LNCAP (cell line): ENCODE results near the gene CFAP157.

Source experiments
- TF ChIP-seq, protein P1 (sequence below): fragments of 450-650 bp; IDR thresholded peaks from 2 replicates; pipeline ENCODE4 v1.5.1; 2017; ENCODE audit warnings: mild to moderate bottlenecking

Gene CFAP157

DNA sequence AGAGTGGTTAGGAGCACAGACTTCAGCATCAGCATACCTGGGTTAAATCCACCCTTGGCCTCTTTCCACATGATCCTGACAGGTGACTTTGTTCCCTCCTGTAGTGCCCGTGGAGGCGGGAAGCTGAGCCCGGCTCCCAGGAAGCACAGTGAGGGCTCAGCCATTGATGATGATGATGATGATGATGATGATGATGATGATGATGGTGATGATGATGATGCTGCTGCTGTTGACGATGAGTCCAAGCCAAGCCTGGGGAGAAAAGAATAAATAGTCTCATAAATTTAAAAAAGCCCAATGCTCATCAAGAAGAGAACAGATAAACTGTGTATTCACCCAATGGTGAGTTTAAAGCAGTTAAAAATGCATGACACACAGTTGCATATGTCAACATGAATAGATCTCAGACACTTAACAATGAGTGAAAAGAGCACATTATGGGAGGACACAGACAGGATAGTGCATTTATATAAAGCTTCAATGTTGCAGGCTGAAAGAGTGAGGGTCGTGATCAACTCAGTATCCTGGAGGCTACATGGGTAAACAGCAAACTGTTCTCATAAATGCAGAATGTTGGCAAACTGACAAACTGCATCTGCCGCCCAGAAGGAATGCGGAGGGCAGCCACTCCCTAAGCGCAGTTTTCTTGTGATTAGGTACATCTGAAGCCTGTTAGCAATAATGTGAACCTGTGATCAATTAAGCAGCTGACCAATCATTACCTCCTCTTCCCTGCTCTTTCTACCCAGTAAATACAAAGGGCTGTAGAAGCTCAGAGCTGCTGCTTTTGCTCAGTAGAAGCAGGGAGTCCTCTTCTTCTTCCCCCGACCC, 11.7 kb upstream of the CFAP157 start:
- TF ChIP-seq, protein P1, sequence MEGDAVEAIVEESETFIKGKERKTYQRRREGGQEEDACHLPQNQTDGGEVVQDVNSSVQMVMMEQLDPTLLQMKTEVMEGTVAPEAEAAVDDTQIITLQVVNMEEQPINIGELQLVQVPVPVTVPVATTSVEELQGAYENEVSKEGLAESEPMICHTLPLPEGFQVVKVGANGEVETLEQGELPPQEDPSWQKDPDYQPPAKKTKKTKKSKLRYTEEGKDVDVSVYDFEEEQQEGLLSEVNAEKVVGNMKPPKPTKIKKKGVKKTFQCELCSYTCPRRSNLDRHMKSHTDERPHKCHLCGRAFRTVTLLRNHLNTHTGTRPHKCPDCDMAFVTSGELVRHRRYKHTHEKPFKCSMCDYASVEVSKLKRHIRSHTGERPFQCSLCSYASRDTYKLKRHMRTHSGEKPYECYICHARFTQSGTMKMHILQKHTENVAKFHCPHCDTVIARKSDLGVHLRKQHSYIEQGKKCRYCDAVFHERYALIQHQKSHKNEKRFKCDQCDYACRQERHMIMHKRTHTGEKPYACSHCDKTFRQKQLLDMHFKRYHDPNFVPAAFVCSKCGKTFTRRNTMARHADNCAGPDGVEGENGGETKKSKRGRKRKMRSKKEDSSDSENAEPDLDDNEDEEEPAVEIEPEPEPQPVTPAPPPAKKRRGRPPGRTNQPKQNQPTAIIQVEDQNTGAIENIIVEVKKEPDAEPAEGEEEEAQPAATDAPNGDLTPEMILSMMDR: no peak

DNA sequence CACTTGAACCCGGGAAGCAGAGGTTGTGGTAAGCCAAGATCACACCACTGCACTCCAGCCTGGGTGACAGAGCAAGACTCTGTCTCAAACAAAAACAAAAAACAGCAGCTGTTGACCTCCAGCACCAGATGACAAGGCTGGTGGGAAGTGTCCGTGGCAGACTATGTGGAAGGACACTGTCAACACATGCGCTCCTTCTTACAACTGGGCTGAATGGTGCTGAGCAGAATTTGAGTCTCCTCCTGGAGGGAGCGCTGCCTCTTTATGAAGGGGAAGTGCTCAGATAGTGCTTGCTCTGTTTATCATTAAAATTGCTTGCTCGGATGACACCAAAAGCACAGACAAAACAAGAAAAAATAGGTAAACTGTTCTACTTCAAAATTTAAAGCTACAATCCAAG, 9.2 kb upstream of the CFAP157 start:
- TF ChIP-seq, protein P1: no peak

DNA sequence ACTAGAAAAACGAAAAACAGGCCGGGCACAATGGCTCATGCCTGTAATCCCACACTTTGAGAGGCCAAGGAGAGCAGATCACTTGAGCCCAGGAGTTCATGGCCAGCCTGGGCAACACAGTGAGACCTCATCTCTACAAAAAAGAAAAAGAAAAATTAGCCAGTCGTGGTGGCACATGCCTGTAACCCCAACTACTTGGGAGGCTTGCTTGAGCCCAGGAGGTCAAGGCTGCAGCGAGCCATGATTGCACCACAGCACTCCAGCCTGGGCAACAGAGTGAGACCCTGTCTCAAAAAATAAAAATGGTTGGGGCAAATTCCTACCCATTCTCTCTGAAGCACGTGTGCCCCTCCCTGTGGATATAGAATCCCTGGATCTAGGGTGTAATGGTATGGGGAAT, 8.4 kb upstream of the CFAP157 start:
- TF ChIP-seq, protein P1: no peak

DNA sequence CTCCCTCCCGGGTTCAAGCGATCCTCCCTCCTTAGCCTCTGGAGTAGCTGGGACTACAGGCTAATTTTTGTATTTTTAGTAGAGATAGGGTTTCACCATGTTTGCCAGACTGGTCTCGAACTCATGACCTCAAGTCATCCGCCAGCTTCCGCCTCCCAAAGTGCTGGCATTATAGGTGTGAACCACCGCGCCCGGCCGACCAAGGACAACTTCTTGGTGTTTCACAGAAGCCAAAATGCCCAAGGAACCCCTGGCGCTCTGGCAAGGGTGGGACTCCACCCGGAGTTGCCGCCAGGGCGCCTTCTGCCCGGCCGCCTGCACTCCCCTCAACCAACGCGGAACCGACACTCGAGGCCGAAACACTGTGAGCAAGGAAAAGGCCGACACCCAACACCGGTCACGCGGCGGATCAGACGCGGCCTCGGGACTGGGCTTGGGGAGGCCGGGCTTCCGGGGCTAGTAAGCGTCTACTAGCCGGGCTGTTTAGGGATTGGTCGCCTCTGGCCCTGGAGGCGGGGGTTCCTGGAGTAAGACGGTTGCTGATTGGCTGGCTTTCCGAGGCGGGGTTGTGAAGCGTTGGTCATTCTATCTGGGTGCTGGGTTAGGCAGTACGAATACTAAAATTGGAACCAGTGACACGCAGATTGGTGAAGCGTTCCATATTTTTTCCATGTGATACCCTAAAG, 7.7 kb upstream of the CFAP157 start:
- TF ChIP-seq, protein P1: no peak

DNA sequence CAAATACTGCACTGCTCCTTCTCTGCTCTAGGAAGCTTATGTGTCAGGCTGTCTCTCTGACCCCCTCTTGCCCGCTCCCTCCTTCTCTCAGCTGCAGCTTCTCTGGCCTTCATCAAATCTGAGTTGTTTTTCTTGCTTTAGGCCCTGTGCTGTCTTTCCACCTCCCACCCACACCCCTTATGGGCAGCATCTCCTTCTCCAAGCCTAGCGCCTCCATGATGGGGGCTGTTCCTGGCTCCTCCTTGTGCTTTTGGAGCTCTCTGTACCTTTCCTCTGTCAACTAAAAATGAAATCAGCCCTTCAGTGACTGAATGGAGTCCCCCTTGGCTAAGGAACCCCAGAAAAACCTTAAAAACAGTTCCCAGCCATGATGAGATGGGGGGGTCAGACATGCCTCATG, 6.6 kb upstream of the CFAP157 start:
- TF ChIP-seq, protein P1: no peak

DNA sequence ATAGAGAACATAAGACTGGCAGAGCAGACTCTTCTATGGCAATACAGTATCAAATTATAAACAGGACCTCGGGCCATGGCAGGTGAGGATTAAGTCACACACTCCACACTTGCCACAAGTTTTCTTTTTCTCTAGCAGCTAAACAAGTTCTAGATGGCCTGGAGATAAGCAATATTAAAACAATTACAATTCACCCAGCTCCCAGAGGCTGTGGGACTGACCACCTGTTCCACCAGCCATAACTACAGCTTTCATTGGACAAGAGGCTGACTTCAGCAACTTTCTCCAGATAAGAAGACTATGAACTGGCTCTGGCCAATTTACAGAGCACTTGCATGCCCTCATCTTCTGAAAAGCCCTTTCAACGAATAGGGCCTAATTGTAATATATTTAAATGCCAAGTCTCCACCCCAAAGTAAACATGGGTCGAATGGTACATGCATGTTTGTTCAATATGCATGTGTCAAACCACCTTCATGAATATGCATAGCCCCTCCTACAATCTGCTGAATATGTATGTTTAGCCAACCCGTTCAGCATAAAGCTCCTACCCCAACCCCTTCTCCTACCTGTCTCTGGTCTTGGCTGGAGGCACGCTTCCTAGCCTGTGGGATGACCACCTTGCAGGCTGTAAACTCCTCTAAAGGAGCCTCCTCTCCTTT, 6.1 kb upstream of the CFAP157 start:
- TF ChIP-seq, protein P1: no peak

DNA sequence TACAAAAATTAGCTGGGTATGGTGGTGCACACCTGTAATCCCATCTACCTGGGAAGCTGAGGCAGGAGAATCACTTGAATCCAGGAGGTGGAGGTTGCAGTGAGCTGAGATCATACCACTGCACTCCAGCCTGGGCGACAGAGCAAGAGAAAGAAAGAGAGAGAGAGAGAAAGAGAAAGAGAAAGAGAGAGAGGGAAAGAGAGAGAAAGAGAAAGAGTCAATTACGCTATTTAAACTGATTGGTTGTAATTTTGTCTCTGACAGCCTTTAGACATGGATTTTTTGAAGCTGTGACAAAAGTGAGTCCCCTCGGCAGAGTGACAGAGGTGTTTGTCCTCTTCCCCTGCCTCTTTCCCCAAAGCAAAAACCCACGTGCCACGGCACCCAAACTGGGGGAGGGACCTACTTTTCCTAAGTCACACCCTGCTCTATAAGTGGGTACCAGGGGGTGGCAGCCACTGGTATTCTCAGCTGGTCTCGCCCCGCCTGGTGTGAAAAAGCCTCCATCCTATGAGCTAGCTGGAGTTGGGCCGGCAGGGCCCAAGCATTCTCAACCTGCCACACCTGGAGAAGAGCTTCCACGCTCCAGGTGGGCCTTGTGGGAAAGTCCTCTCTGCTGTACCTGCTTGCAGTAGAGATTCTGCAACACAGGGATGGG, 3.4 kb upstream of the CFAP157 start:
- TF ChIP-seq, protein P1: no peak
